Gastroesophageal sphincter (tissue), 4 donors: Measurements from ENCODE around the gene IGHMBP2. TPM values are rescaled to one million over a fixed set of nuclear protein-coding genes. Genes with fewer than 3 reads are reported as not detected.

Experiments used
- ATAC-seq: fragments of 150-250 bp; one replicate; pipeline ENCODE4 v1.9.1; 2016; ENCODE audit warnings: mild to moderate bottlenecking, moderate library complexity
- H3K27ac ChIP-seq, 4 donors: fragments of 200-600 bp; sonication (generic) in 3 of 4; 1 replicate in 3 of 4; 2 replicates in 1 of 4; pipeline ENCODE4 v1.5.1; 2016 to 2019
- H3K27me3 ChIP-seq: fragments of 200-600 bp; sonication (generic); one replicate; pipeline ENCODE4 v1.5.1; 2019
- H3K36me3 ChIP-seq, 2 donors: fragments of 200-600 bp; sonication (generic); one replicate each; pipeline ENCODE4 v1.5.1; 2019; ENCODE audit warnings: control low read depth in 1 of 2
- H3K4me1 ChIP-seq, 3 donors: fragments of 200-600 bp; sonication (generic); 1 replicate in 2 of 3; 2 replicates in 1 of 3; pipeline ENCODE4 v1.5.1; 2016 to 2019; ENCODE audit warnings: control low read depth in 2 of 3
- H3K4me3 ChIP-seq, 2 donors: fragments of 200-600 bp; sonication (generic); one replicate each; pipeline ENCODE4 v1.5.1; 2019; ENCODE audit warnings: mild to moderate bottlenecking in 1 of 2, moderate library complexity in 1 of 2
- H3K9me3 ChIP-seq, 3 donors: fragments of 200-600 bp; sonication (generic); one replicate each; pipeline ENCODE4 v1.5.1; 2017 to 2019; ENCODE audit warnings: control low read depth in 2 of 3
- CTCF ChIP-seq, 4 experiments: fragments of 200-600 bp in 2 of 4; fragments of 450-650 bp in 2 of 4; sonication (generic) in 1 of 4; IDR thresholded peaks; one replicate each; pipeline ENCODE4 v1.5.1; 2017 to 2019; ENCODE audit warnings: antibody characterized with exemption in 4 of 4, mild to moderate bottlenecking in 2 of 4, moderate library complexity in 2 of 4
- EP300 ChIP-seq: sonication (generic); formaldehyde crosslinking; IDR thresholded peaks from one replicate; pipeline ENCODE4 v1.6.1; 2017; ENCODE audit warnings: antibody characterized with exemption, mild to moderate bottlenecking
- POLR2A ChIP-seq, 2 donors: fragments of 450-650 bp; IDR thresholded peaks; one replicate each; pipeline ENCODE4 v1.6.1; 2017; ENCODE audit warnings: antibody characterized with exemption in 2 of 2, mild to moderate bottlenecking in 2 of 2, moderate library complexity in 1 of 2
- POLR2AphosphoS5 ChIP-seq: sonication (generic); formaldehyde crosslinking; IDR thresholded peaks from one replicate; pipeline ENCODE4 v1.6.1; 2017; ENCODE audit warnings: antibody characterized with exemption
- WGBS, 2 donors: methylation state at CpG; one replicate each; pipeline ENCODE4 v1.1.5; 2018; ENCODE audit warnings: low coverage in 1 of 2; 5-methylcytosine and 5-hydroxymethylcytosine counted together
- total RNA-seq, 4 donors: library from RNA; depleted of rRNA; stranded (reverse); fragments of >200 nt; gene quantifications; one replicate each; pipeline ENCODE4 v1.1.0, GENCODE V29; 2016

IGHMBP2 gene
- total RNA-seq, 4 donors from 2014 or later = 20.9 to 31.8 (median 24.9) TPM

- TF ChIP-seq POLR2A (IDR thresholded peaks at IDR 0.05) (no peak), POLR2AphosphoS5 (no peak), EP300 (no peak), CTCF (IDR thresholded peaks at IDR 0.05) (no peak)
- Histone ChIP-seq H3K36me3 (no peaks in the 10 kb centered on the region), H3K4me1 (peaks cover 0 to 10% (median 6%) of the 10 kb centered on the region in 3 donors), H3K4me3 (no peak overlapping the region), H3K27ac (no peak overlapping the region), H3K9me3 (no peaks in the 10 kb centered on the region), H3K27me3 (no peaks in the 10 kb centered on the region)
- no peak for ATAC-seq
- 85% methylated on average over 5 of the region's 8 CpGs; no CpG with 5 or more reads in 1 of the 2 donors for WGBS, 2 donors
Measured at GRCh38 chr11:68961245-68961644, 57.6 kb downstream of the IGHMBP2 start.

GRCh38 chr11:68962527-68963250 lies 59.0 kb downstream of the IGHMBP2 start:
- TF ChIP-seq POLR2A (IDR thresholded peaks at IDR 0.05) (no peak), CTCF (IDR thresholded peaks at IDR 0.05) (peak in 3 of 4 experiments; percentile 30 to 53 (median 33))
- Histone ChIP-seq H3K9me3 (no peaks in the 10 kb centered on the region), H3K4me3 (no peak overlapping the region), H3K4me1 (no peaks in the 10 kb centered on the region), H3K27me3 (no peaks in the 10 kb centered on the region), H3K27ac (no peak overlapping the region), H3K36me3 (no peaks in the 10 kb centered on the region)
- no peak for ATAC-seq
- 79% methylated on average over 11 to 14 of the region's 16 CpGs for WGBS, 2 donors

- no peak for ATAC-seq
- no peaks in the 10 kb centered on the region for H3K4me1 ChIP-seq
- H3K9me3 ChIP-seq = no peaks in the 10 kb centered on the region
- no peaks in the 10 kb centered on the region for H3K27me3 ChIP-seq
- H3K36me3 ChIP-seq = no peaks in the 10 kb centered on the region
- no peak overlapping the region for H3K27ac ChIP-seq
- no CpG with 5 or more reads among the region's 3 CpGs for WGBS, 2 donors
- no peak for TF ChIP-seq POLR2AphosphoS5
- no peak for TF ChIP-seq EP300
- no peak for TF ChIP-seq CTCF (IDR thresholded peaks at IDR 0.05)
- TF ChIP-seq POLR2A (IDR thresholded peaks at IDR 0.05) = no peak
- H3K4me3 ChIP-seq = no peak overlapping the region
Measured at GRCh38 chr11:68963779-68964178, 60.1 kb downstream of the IGHMBP2 start.

- ATAC-seq = no peak
- Histone ChIP-seq H3K4me3 (no peak overlapping the region), H3K9me3 (no peaks in the 10 kb centered on the region), H3K36me3 (no peaks in the 10 kb centered on the region), H3K27me3 (no peaks in the 10 kb centered on the region), H3K27ac (no peak overlapping the region), H3K4me1 (no peaks in the 10 kb centered on the region)
- 44 to 93% methylated on average over 5 to 8 of the region's 15 CpGs for WGBS, 2 donors
- TF ChIP-seq CTCF (IDR thresholded peaks at IDR 0.05) (no peak), EP300 (no peak), POLR2A (IDR thresholded peaks at IDR 0.05) (no peak), POLR2AphosphoS5 (no peak)
Measured at GRCh38 chr11:68965901-68966853, 62.5 kb downstream of the IGHMBP2 start.
